Right lobe of liver (tissue), 4 donors: ENCODE measurements around the gene CHMP3.

ENCODE experiments used
- CTCF ChIP-seq, 4 donors: fragments of 200-600 bp in 3 of 4; fragments of 450-650 bp in 1 of 4; IDR thresholded peaks; one replicate each; pipeline versions ENCODE4 v1.5.1 to v1.8.0; 2016 to 2022; ENCODE audit warnings: antibody characterized with exemption in 4 of 4, mild to moderate bottlenecking in 2 of 4
- POLR2A ChIP-seq: fragments of 450-650 bp; IDR thresholded peaks from one replicate; pipeline ENCODE4 v1.6.1; 2017; ENCODE audit warnings: antibody characterized with exemption, mild to moderate bottlenecking
- donor health status: DM: no; HTN: no; CAD: no.
- donor health status: DM: no; HTN: no; CAD: no.
- donor health status: DM: no; HTN: yes; CAD: no.

DNA sequence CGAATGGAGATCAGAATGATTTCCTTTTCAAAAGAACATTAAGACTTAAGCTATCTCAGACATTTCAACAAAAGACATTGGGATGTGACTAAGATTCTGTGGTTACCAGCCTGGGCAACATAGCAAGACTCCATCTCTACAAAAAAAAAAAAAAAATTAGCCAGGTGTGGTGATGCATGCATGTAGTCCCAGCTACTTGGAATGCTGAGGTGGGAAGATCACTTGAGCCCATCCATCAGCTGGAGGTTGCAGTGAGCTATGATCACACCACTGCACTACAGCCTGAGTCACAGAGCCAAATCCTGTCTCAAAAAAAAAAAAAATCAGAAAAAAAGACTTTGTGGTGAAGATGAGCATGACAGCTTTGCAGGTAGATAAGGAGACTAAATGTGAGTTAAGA, 47.6 kb upstream of the CHMP3 start:
- TF ChIP-seq POLR2A (no peak), CTCF (IDR thresholded peaks at IDR 0.05) (no peak)
